Astrocyte (in vitro differentiated cells and primary cell): ENCODE results near the gene ESD.

ENCODE experiments used
- EZH2 ChIP-seq: IDR thresholded peaks from 2 replicates; pipeline ENCODE4 v1.6.1; 2012; ENCODE audit warnings: mild to moderate bottlenecking, low read length, inconsistent platforms; ENCODE audit not compliant: insufficient read depth
- TF ChIP-seq, protein P1 (sequence below): IDR thresholded peaks from 2 replicates; pipeline ENCODE4 v1.5.1; 2011; ENCODE audit warnings: low read depth, mild to moderate bottlenecking, inconsistent platforms, low read length, moderate library complexity; ENCODE audit not compliant: insufficient read depth

- no peak for TF ChIP-seq EZH2
- TF ChIP-seq, protein P1, sequence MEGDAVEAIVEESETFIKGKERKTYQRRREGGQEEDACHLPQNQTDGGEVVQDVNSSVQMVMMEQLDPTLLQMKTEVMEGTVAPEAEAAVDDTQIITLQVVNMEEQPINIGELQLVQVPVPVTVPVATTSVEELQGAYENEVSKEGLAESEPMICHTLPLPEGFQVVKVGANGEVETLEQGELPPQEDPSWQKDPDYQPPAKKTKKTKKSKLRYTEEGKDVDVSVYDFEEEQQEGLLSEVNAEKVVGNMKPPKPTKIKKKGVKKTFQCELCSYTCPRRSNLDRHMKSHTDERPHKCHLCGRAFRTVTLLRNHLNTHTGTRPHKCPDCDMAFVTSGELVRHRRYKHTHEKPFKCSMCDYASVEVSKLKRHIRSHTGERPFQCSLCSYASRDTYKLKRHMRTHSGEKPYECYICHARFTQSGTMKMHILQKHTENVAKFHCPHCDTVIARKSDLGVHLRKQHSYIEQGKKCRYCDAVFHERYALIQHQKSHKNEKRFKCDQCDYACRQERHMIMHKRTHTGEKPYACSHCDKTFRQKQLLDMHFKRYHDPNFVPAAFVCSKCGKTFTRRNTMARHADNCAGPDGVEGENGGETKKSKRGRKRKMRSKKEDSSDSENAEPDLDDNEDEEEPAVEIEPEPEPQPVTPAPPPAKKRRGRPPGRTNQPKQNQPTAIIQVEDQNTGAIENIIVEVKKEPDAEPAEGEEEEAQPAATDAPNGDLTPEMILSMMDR: no peak
Observed at GRCh38 chr13:46778890-46779289, 18.1 kb downstream of the ESD start.
